H1 (cell line): ENCODE measurements around the gene TCF7L2. TPM values are rescaled to one million over a fixed set of nuclear protein-coding genes. Genes with fewer than 3 reads are reported as not detected.

Experiments
- BRCA1 ChIP-seq: IDR thresholded peaks from 2 replicates; pipeline ENCODE4 v1.6.1; 2012; ENCODE audit warnings: low read depth, low read length, improper control_type of control experiment
- CEBPB ChIP-seq: IDR thresholded peaks from 2 replicates; pipeline ENCODE4 v1.6.1; 2012; ENCODE audit warnings: low read depth, low read length
- CHD2 ChIP-seq: IDR thresholded peaks from 2 replicates; pipeline ENCODE4 v1.6.1; 2012; ENCODE audit warnings: low read length, improper control_type of control experiment
- CHD7 ChIP-seq: fragments of 300-600 bp; sonication (generic); IDR thresholded peaks from 2 replicates; pipeline ENCODE4 v1.7.1; 2012; ENCODE audit warnings: low read length, moderate library complexity, mild to moderate bottlenecking, inconsistent platforms; ENCODE audit not compliant: insufficient replicate concordance
- EGR1 ChIP-seq: IDR thresholded peaks from 2 replicates; pipeline ENCODE4 v1.6.1; 2011; ENCODE audit warnings: low read depth, low read length, borderline replicate concordance
- HDAC6 ChIP-seq: IDR thresholded peaks from one replicate; pipeline ENCODE4 v1.7.1; 2012; ENCODE audit warnings: low read depth, mild to moderate bottlenecking, inconsistent platforms, low read length, moderate library complexity
- KDM1A ChIP-seq: fragments of 200-600, 300-600 bp; sonication (generic); IDR thresholded peaks from 2 replicates; pipeline ENCODE4 v1.7.1; 2016; ENCODE audit warnings: mild to moderate bottlenecking, low read length, borderline replicate concordance
- MAFK ChIP-seq: IDR thresholded peaks from 2 replicates; pipeline ENCODE4 v1.6.1; 2012; ENCODE audit warnings: low read depth, mild to moderate bottlenecking, improper control_type of control experiment, low read length
- NRF1 ChIP-seq: IDR thresholded peaks from 2 replicates; pipeline ENCODE4 v1.6.1; 2011; ENCODE audit warnings: mild to moderate bottlenecking, low read depth, low read length, improper control_type of control experiment
- polyA plus RNA-seq, 7 experiments: library from polyadenylated mRNA; depleted of rRNA in 3 of 7; stranded (reverse) in 5 of 7; unstranded in 2 of 7; fragments of >200 nt in 5 of 7; fragments of 200-250 nt in 2 of 7; gene quantifications; 1 replicate in 5 of 7; 2 replicates in 1 of 7; 4 replicates in 1 of 7; pipeline versions ENCODE4 v1.2.1 to v1.2.3, GENCODE V29; 2011 to 2013; ENCODE audit warnings: missing spikeins in 2 of 7, mixed read lengths in 2 of 7
- total RNA-seq: library from RNA; stranded (reverse); fragmentation: NEBNext Ultra II Directional; extraction: Animal tissue kit (Norgen Biotek cat#: 25700); gene quantifications from 2 replicates; pipeline ENCODE4 v1.2.1, GENCODE V29; 2021

The TCF7L2 gene
- total and polyA plus RNA-seq, 2 of the 8 experiments (the other 6 are each of a cell fraction or from before 2014, with no cell fraction given) = 33.9 to 67.3 TPM

- TF ChIP-seq CHD7 (no peak), HDAC6 (no peak), KDM1A (no peak), CEBPB (no peak), NRF1 (no peak), MAFK (no peak), CHD2 (no peak), EGR1 (no peak), BRCA1 (no peak)
Observed at GRCh38 chr10:113084031-113084430, 134.0 kb downstream of the TCF7L2 start (continued).
